NCI-H510A (cell line): ENCODE results near the gene MAN1A1.
"Not testable (repeated sequence)": the region's sequence is repeated elsewhere in the genome, so short reads cannot be mapped to it uniquely, and the experiment has no call there.

Experiments
- DNase-seq: peaks from one replicate; lab custom pipeline; 2025; lab: John Stamatoyannopoulos, UW

MAN1A1 gene

GRCh38 chr6:119349361-119350201 lies at the start of gene MAN1A1:
Gene MAN1A1, minus strand, starts transcription at chr6:119349761. Its CDS starts 696 bp downstream, at chr6:119349065.
- peak; percentile 61 for DNase-seq

- no peak for DNase-seq
Observed at GRCh38 chr6:119395192-119395591, 45.6 kb upstream of the MAN1A1 start.

GRCh38 chr6:119390247-119390793 lies 40.8 kb upstream of the MAN1A1 start:
- no peak for DNase-seq

- DNase-seq: no peak
Observed at GRCh38 chr6:119385994-119386393, 36.4 kb upstream of the MAN1A1 start.

DNA sequence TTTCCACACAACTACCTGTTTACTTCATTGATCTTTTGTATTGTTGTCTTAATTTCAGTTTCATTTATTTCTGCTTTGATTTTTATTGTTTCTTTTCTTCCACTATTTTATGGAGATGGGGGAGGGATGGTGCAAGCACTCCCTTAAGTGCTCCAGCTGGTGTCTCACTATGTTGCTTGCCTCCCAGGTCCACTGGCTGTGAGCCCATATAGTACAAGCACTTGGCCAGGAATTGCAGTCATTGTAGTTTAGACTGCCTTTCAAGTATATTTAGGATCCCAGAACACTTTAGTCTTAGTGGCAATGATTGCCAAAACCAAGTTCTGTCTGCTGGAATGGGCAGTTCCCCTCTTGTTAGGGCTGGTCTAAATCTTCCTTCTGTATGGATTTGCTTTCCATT lies 34.9 kb upstream of the MAN1A1 start:
- no peak for DNase-seq

GRCh38 chr6:119379809-119380208 lies 30.2 kb upstream of the MAN1A1 start:
- DNase-seq: no peak

DNA sequence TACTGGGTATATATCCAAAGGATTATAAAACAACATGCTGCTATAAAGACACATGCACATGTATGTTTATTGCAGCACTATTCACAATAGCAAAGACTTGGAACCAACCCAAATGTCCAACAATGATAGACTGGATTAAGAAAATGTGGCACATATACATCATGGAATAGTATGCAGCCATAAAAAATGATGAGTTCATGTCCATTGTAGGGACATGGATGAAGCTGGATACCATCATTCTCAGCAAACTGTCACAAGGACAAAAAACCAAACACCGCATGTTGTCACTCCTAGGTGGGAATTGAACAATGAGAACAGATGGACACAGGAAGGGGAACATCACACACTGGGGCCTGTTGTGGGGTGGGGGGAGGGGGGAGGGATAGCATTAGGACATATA lies 27.5 kb upstream of the MAN1A1 start:
- not testable (repeated sequence) for DNase-seq

GRCh38 chr6:119370080-119370479 lies 20.5 kb upstream of the MAN1A1 start:
- no peak for DNase-seq

GRCh38 chr6:119368921-119369320 lies 19.4 kb upstream of the MAN1A1 start:
- DNase-seq: no peak

DNA sequence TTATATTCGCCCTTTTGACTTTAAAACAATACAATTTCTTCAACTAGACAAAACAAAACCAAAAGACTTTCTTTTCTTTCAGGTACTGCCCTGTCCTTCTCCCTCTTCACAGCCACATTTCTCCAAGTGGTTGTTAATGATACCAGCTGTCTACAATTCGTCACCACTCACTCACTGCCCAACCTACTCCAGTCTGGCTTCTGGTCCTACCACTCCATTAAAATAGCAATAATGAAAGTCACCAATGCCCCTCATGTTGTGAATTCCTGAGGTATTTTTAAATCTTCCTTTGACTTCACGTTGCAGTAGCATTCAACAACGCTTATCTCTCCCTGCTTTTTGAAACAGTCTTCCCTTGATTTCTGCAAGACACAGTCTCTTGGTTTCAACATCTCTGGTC lies 11.6 kb upstream of the MAN1A1 start:
- no peak for DNase-seq

- no peak for DNase-seq
Observed at GRCh38 chr6:119360262-119360915, 10.8 kb upstream of the MAN1A1 start.

- no peak for DNase-seq
Observed at GRCh38 chr6:119355890-119356289, 6.3 kb upstream of the MAN1A1 start.

- no peak for DNase-seq
Observed at GRCh38 chr6:119355157-119355556, 5.6 kb upstream of the MAN1A1 start.

- no peak for DNase-seq
Observed at GRCh38 chr6:119353696-119354095, 4.1 kb upstream of the MAN1A1 start.

- DNase-seq: no peak
Observed at GRCh38 chr6:119352001-119352400, 2.4 kb upstream of the MAN1A1 start.

- no peak for DNase-seq
Observed at GRCh38 chr6:119350952-119351372, 1.4 kb upstream of the MAN1A1 start.

DNA sequence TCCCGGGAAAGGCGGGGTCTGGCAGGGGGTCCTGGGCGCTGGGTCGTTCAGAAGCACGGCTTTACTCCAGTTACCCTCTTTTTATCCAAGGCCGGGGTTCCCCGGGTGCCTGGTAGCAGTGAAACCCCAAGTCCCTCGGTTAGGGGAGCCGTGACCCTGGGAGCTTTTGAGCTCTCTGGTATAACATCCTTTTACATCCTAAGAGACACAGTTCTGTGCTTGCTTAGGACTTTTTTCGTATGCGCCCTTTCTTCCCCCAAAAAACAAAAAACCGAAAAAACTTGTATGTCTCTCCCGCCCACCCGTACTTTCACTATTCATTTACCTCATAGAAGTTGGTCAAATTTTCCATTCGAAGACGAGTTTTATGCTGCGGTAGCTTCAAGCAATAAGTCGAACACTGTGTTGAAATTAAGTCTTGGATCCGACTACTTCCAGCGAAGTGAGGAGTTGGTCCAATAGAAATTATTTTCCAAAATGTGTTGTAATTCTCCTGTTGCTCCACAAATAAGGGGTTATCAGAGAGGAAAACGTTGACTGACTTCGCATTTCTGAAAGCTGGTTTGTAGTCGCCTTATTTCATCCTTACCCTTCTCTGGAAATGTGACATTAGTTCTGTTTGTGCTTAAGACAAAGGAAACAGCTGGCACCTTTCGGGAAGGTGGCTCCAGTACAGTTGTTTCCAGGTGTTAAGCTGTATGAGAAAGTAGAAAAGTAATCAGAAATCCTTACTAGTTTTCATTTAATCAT lies 816 bp upstream of the MAN1A1 start:
- no peak for DNase-seq

DNA sequence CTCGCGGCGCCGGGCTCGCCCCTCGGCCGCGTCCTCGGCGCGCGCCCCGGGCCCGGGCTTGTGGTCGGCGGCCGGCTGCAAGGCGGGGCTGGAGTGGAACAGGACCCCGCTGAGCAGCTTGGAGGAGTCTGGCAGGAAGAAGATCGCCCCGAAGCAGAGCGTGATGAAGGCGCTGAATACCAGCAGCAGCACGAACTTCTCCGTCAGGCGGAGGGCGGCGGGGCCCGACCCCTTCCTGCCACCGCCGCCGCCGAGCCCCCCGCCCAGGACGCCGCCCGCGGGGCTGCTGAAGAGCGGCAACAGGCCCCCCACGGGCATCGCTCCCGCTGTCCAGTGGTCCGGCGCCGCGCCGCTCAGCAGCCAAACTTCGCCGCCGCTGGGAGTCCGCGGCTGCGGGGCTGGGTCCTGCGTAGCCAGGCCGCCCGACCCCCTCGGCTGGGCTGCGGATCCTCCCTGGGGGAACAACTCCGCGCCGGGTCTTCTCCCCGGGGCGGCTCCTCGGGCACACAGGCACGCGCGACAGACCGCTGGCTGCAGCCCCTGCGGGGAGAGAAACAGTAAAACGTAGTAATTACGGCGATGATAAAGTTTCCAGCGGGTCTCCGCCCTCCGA lies 707 bp downstream of the MAN1A1 start:
- no peak for DNase-seq

DNA sequence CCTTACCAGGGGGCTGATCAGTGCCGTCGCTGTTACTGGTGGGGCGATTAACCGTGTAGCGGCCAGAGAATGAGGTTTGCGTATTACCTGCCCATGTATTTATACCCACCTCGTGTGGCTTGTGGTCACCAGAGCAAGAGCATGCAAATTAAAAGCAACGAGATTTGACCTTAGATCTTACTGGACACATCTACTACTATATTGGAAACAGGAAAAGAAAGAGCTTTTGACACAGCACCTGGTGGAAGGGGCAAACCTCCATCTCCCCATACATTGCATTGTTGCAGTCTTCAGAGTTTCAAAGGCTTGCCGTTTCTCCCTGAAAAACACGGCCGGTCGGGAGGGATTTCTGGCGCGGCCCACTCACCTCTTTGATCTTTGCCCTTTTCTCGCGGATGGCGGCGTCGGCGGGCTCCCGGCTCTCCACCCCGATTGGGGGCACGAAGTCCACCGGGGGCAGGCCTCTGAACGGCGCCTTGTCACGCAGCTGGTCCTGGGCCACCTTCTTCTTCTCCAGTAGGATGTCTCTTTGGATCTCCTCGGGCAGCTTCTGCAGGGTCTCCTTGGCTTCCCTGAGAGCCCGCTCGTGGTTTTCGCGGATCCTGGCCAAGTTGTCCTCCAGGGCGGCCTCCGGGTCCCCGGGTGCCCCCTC lies 1.3 kb downstream of the MAN1A1 start:
- DNase-seq: no peak

DNA sequence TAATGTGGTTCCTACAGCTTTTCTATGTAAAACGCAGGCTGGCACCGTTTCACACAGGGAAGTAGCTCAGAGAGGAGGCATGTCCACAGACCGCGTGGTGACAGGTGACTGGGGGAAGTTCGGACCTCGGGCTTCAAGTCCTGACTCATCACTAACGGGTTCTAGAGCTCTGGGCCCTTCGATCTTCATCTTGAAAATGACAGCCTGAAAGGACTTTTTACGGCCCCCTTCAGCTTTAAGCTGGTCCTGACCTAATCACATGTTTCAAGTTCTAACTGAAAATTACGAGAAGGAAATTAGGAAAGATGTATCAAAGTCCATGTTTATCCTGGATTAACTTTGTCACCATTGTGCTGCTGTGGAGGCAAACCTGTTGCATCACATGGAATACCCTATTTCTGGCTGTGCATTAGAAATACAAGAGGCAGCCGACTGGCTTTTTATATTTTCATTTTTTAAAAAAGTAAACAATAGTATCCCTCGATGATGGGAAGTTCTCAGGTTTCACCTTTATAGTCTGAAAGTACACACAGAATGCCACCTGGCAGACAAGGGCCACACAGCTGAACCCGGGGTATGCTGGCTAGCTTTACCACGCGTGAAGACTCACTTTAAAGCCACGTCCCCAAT lies 2.0 kb downstream of the MAN1A1 start:
- DNase-seq: no peak

GRCh38 chr6:119346936-119347335 lies 2.6 kb downstream of the MAN1A1 start:
- no peak for DNase-seq
